GM20431 (cell line): ENCODE results near the gene ICAM5.
"Not testable (repeated sequence)": the region's sequence is repeated elsewhere in the genome, so short reads cannot be mapped to it uniquely, and the experiment has no call there.

Experiments
- in situ Hi-C: fragments of 300-500 bp; cut with MseI, MboI; formaldehyde crosslinking; loops from one replicate; pipeline ENCODE4 v1.15.0; 2020; ENCODE audit warnings: low sequenced_read_pairs; ENCODE audit not compliant: unreplicated experiment

ICAM5 gene

GRCh38 chr19:10269333-10270179 is 20.2 kb upstream of the ICAM5 start:
- in situ Hi-C loops = loop anchor here (5.0 kb wide), 1 partner anchor 113 kb away; the partner anchor contains the start of gene TYK2

DNA sequence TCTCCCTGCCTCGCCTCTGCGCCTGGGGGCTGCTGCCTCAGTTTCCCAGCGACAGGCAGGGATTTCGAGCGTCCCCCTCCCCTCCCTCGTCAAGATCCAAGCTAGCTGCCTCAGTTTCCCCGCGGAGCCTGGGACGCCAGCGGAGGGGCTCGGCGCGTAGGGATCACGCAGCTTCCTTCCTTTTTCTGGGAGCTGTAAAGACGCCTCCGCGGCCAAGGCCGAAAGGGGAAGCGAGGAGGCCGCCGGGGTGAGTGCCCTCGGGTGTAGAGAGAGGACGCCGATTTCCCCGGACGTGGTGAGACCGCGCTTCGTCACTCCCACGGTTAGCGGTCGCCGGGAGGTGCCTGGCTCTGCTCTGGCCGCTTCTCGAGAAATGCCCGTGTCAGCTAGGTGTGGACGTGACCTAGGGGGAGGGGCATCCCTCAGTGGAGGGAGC is 19.6 kb upstream of the ICAM5 start:
- in situ Hi-C loops = loop anchor here (5.0 kb wide), 1 partner anchor 112 kb away; the partner anchor contains the start of gene TYK2

GRCh38 chr19:10270616-10271394 is 18.9 kb upstream of the ICAM5 start, which contains the start of gene ICAM1:
Gene ICAM1 (plus strand): TSS chr19:10271120. CDS start chr19:10271160, 40 bp downstream.
- in situ Hi-C loops = loop anchor here (5.0 kb wide), 1 partner anchor 111 kb away; the partner anchor contains the start of gene TYK2

DNA sequence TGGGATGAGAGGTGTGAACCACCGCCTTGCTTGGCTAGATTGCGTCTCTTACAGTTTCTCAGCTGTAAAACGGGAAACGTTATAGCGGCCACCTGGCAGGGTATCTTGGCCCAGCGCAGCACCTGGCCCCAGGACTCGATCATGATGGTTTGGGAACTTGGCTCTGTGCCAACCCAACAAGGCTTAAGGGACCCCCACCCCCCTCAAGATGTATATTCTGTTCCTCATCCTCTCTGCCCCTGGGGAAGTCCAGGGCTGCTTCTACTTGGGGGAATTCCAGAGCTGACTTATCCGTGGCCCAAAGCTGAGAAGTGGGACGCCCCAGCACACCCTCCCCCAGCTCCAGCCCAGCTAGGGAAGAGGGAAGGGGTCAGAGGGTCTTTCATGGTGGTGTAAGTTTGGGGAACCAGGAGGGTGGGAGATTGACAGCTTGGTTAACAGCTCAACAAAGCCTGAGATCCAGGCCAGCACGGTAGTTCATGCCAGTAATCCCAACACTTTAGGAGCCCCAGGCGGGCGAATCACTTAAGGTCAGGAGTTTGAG is 18.1 kb upstream of the ICAM5 start:
- in situ Hi-C loops = loop anchor here (5.0 kb wide), 1 partner anchor 111 kb away; the partner anchor contains the start of gene TYK2

DNA sequence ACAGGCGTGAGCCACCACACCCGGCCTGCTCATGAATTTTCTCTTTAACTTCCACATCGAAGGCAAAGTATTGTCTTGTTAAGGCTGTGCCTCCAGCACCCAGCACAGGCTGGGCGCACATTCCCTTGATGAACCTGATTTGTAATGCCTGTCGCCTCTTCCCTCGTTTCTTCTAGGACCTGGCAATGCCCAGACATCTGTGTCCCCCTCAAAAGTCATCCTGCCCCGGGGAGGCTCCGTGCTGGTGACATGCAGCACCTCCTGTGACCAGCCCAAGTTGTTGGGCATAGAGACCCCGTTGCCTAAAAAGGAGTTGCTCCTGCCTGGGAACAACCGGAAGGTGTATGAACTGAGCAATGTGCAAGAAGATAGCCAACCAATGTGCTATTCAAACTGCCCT is 15.2 kb upstream of the ICAM5 start:
- in situ Hi-C loops = loop anchor here (5.0 kb wide), 1 partner anchor 108 kb away; the partner anchor contains the start of gene TYK2

GRCh38 chr19:10277795-10278589 is 11.8 kb upstream of the ICAM5 start:
- in situ Hi-C loops = no loop called here

GRCh38 chr19:10278935-10279334 is 10.8 kb upstream of the ICAM5 start:
- in situ Hi-C loops = no loop called here

- in situ Hi-C loops = no loop called here
Measured at GRCh38 chr19:10279737-10280442, 9.9 kb upstream of the ICAM5 start.

- in situ Hi-C loops = not testable (repeated sequence)
Measured at GRCh38 chr19:10282043-10282442, 7.7 kb upstream of the ICAM5 start.

GRCh38 chr19:10283301-10284064 is 6.3 kb upstream of the ICAM5 start:
- in situ Hi-C loops = no loop called here

DNA sequence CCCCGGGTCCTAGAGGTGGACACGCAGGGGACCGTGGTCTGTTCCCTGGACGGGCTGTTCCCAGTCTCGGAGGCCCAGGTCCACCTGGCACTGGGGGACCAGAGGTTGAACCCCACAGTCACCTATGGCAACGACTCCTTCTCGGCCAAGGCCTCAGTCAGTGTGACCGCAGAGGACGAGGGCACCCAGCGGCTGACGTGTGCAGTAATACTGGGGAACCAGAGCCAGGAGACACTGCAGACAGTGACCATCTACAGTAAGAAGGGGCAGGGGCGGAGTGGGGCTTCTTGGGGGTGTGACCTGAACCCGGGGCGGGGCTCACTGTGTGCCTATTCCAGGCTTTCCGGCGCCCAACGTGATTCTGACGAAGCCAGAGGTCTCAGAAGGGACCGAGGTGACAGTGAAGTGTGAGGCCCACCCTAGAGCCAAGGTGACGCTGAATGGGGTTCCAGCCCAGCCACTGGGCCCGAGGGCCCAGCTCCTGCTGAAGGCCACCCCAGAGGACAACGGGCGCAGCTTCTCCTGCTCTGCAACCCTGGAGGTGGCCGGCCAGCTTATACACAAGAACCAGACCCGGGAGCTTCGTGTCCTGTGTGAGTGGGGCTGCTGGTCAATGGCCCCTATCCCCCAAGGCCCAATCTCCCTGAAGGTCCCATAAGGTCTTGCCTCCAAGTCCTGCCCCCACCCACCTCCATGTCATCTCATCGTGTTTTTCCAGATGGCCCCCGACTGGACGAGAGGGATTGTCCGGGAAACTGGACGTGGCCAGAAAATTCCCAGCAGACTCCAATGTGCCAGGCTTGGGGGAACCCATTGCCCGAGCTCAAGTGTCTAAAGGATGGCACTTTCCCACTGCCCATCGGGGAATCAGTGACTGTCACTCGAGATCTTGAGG is 5.4 kb upstream of the ICAM5 start:
- in situ Hi-C loops = no loop called here

- in situ Hi-C loops = no loop called here
Measured at GRCh38 chr19:10284960-10285278, 4.8 kb upstream of the ICAM5 start.

GRCh38 chr19:10285393-10285792 is 4.4 kb upstream of the ICAM5 start:
- in situ Hi-C loops = no loop called here

- in situ Hi-C loops = no loop called here
Measured at GRCh38 chr19:10286803-10287737, 2.7 kb upstream of the ICAM5 start, which contains the start of gene ICAM4. Gene ICAM4 (plus strand): TSS chr19:10286955. CDS start chr19:10287013, 58 bp downstream.

- in situ Hi-C loops = no loop called here
Measured at GRCh38 chr19:10288662-10289166, 1.0 kb upstream of the ICAM5 start.

GRCh38 chr19:10289167-10289835 is 451 bp upstream of the ICAM5 start:
- in situ Hi-C loops = no loop called here
